Keratinocyte (primary cell): ENCODE data around the gene PPIA. TPM values are rescaled to one million over a fixed set of nuclear protein-coding genes. Genes with fewer than 3 reads are reported as not detected.
"Not testable (repeated sequence)": the region's sequence is repeated elsewhere in the genome, so short reads cannot be mapped to it uniquely, and the experiment has no call there.

Experiments
- DNase-seq: peaks from one replicate; pipeline ENCODE4 v3.0.0-alpha.2; 2011; ENCODE audit warnings: low read depth, missing footprints, low spot score
- FAIRE-seq: peaks from 2 replicates; lab custom pipeline; 2011; peaks lifted over from hg19 to GRCh38; lab: Jason Lieb, UNC
- H2AFZ ChIP-seq: 2 replicates; pipeline ENCODE4 v1.6.0; 2012; ENCODE audit warnings: low read length, control low read depth, inconsistent platforms; ENCODE audit not compliant: control insufficient read depth
- H3K27ac ChIP-seq: 2 replicates; pipeline ENCODE4 v1.5.1; 2011; ENCODE audit warnings: low read length; ENCODE audit not compliant: control insufficient read depth, insufficient read depth
- H3K27me3 ChIP-seq: 3 replicates; pipeline ENCODE4 v1.6.0; 2011; ENCODE audit warnings: low read length; ENCODE audit not compliant: control insufficient read depth, insufficient read depth; ENCODE audit errors: extremely low read depth
- H3K36me3 ChIP-seq, 2 experiments: 2 replicates in 1 of 2; 3 replicates in 1 of 2; pipeline ENCODE4 v1.5.1; 2011; ENCODE audit warnings: low read length in 2 of 2, mild to moderate bottlenecking in 1 of 2; ENCODE audit not compliant: control insufficient read depth in 2 of 2, insufficient read depth in 2 of 2; ENCODE audit errors: extremely low read depth in 1 of 2
- H3K4me1 ChIP-seq: 3 replicates; pipeline ENCODE4 v1.5.1; 2011; ENCODE audit warnings: low read length; ENCODE audit not compliant: control insufficient read depth, insufficient read depth; ENCODE audit errors: extremely low read depth
- H3K4me2 ChIP-seq: 3 replicates; pipeline ENCODE4 v1.6.0; 2011; ENCODE audit warnings: low read depth, low read length; ENCODE audit not compliant: control insufficient read depth, insufficient read depth; ENCODE audit errors: extremely low read depth
- H3K4me3 ChIP-seq, 3 experiments: fragments of 200-600 bp in 1 of 3; sonication (generic) in 1 of 3; 2 replicates in 2 of 3; 3 replicates in 1 of 3; pipeline ENCODE4 v1.5.1; 2011 to 2016; ENCODE audit warnings: low read length in 3 of 3, mild to moderate bottlenecking in 3 of 3, control low read depth in 2 of 3, inconsistent platforms in 1 of 3, low read depth in 1 of 3, mixed read lengths in 1 of 3, mixed run types in 1 of 3, moderate library complexity in 1 of 3; ENCODE audit not compliant: control insufficient read depth in 2 of 3, insufficient read depth in 2 of 3; ENCODE audit errors: extremely low read depth in 1 of 3
- H3K79me2 ChIP-seq: 2 replicates; pipeline ENCODE4 v1.6.0; 2012; ENCODE audit warnings: low read length; ENCODE audit not compliant: control insufficient read depth, insufficient read depth
- H3K9ac ChIP-seq: 3 replicates; pipeline ENCODE4 v1.6.0; 2011; ENCODE audit warnings: low read length; ENCODE audit not compliant: control insufficient read depth, insufficient read depth; ENCODE audit errors: extremely low read depth
- H3K9me1 ChIP-seq: 3 replicates; pipeline ENCODE4 v1.6.0; 2011; ENCODE audit warnings: low read length; ENCODE audit not compliant: control insufficient read depth, insufficient read depth; ENCODE audit errors: extremely low read depth
- H3K9me3 ChIP-seq: 2 replicates; pipeline ENCODE4 v1.5.1; 2012; ENCODE audit warnings: low read depth, low read length; ENCODE audit not compliant: control insufficient read depth
- H4K20me1 ChIP-seq: 3 replicates; pipeline ENCODE4 v1.6.0; 2011; ENCODE audit warnings: low read length; ENCODE audit not compliant: control insufficient read depth, insufficient read depth; ENCODE audit errors: extremely low read depth
- EZH2 ChIP-seq: IDR thresholded peaks from one replicate; pipeline ENCODE4 v1.6.1; 2012; ENCODE audit warnings: inconsistent platforms, mild to moderate bottlenecking, low read length, moderate library complexity
- dilution Hi-C: fragments of 300-500 bp; cut with MboI; formaldehyde crosslinking; loops from one replicate; pipeline ENCODE4 v1.7.0; 2020; ENCODE audit warnings: low sequenced_read_pairs; ENCODE audit not compliant: extremely low pct_ligation_motif_present
- polyA plus RNA-seq, 5 experiments: library from polyadenylated mRNA; depleted of rRNA in 3 of 5; stranded (reverse) in 3 of 5; stranded (forward) in 1 of 5; unstranded in 1 of 5; fragments of >200 nt; gene quantifications; 1 replicate in 1 of 5; 2 replicates in 3 of 5; 3 replicates in 1 of 5; pipeline versions ENCODE4 v1.2.1 to v1.2.3, GENCODE V29; 2011 to 2012; ENCODE audit warnings: missing spikeins in 2 of 5, low read depth in 1 of 5, low replicate concordance in 1 of 5
- TF ChIP-seq, protein P1 (sequence below), 3 experiments: IDR thresholded peaks in 1 of 3; conservative IDR thresholded peaks in 1 of 3; optimal IDR thresholded peaks in 1 of 3; 2 replicates in 2 of 3; 3 replicates in 1 of 3; pipeline versions ENCODE3 to v1.5.1; 2011; ENCODE audit warnings: low read length in 3 of 3, mild to moderate bottlenecking in 3 of 3, moderate library complexity in 2 of 3, control low read depth in 1 of 3, inconsistent platforms in 1 of 3; ENCODE audit not compliant: insufficient read depth in 2 of 3; ENCODE audit errors: extremely low read depth in 1 of 3

PPIA gene
- polyA plus RNA-seq, 1 donor (not counting 4 experiments of a cell fraction or from before 2014, with no cell fraction given), result 6,965 TPM

DNA sequence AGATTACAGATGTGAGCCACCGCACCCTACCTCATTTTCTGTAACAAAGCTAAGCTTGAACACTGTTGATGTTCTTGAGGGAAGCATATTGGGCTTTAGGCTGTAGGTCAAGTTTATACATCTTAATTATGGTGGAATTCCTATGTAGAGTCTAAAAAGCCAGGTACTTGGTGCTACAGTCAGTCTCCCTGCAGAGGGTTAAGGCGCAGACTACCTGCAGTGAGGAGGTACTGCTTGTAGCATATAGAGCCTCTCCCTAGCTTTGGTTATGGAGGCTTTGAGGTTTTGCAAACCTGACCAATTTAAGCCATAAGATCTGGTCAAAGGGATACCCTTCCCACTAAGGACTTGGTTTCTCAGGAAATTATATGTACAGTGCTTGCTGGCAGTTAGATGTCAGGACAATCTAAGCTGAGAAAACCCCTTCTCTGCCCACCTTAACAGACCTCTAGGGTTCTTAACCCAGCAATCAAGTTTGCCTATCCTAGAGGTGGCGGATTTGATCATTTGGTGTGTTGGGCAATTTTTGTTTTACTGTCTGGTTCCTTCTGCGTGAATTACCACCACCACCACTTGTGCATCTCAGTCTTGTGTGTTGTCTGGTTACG is 6.0 kb downstream of the PPIA start:
- no peak overlapping the region for H3K4me3 ChIP-seq
- no peak overlapping the region for H2AFZ ChIP-seq
- dilution Hi-C loops, result no loop called here
- TF ChIP-seq, protein P1, sequence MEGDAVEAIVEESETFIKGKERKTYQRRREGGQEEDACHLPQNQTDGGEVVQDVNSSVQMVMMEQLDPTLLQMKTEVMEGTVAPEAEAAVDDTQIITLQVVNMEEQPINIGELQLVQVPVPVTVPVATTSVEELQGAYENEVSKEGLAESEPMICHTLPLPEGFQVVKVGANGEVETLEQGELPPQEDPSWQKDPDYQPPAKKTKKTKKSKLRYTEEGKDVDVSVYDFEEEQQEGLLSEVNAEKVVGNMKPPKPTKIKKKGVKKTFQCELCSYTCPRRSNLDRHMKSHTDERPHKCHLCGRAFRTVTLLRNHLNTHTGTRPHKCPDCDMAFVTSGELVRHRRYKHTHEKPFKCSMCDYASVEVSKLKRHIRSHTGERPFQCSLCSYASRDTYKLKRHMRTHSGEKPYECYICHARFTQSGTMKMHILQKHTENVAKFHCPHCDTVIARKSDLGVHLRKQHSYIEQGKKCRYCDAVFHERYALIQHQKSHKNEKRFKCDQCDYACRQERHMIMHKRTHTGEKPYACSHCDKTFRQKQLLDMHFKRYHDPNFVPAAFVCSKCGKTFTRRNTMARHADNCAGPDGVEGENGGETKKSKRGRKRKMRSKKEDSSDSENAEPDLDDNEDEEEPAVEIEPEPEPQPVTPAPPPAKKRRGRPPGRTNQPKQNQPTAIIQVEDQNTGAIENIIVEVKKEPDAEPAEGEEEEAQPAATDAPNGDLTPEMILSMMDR (optimal IDR thresholded peaks at IDR 0.05 in 1 of 3, IDR thresholded peaks at IDR 0.05 in 1 of 3, conservative IDR thresholded peaks at IDR 0.05 in 1 of 3; ENCODE audit: extremely low read depth in 1 of 3, insufficient read depth in 2 of 3, low read length in 3 of 3), result no peak
- no peak for TF ChIP-seq EZH2
- no peak for FAIRE-seq
- peak overlapping the region; percentile 59 for H3K27ac ChIP-seq
- no peak overlapping the region for H3K4me2 ChIP-seq
- H3K27me3 ChIP-seq, result no peaks in the 10 kb centered on the region
- peaks cover 30% of the 10 kb centered on the region for H3K79me2 ChIP-seq
- peaks cover 3% of the 10 kb centered on the region for H3K9me1 ChIP-seq
- peaks cover 23% of the 10 kb centered on the region for H3K4me1 ChIP-seq
- peaks cover 44% of the 10 kb centered on the region for H4K20me1 ChIP-seq
- no peak for DNase-seq
- H3K36me3 ChIP-seq, result peaks cover 20 to 44% of the 10 kb centered on the region in 2 experiments
- H3K9ac ChIP-seq, result no peak overlapping the region
- H3K9me3 ChIP-seq, result no peaks in the 10 kb centered on the region

DNA sequence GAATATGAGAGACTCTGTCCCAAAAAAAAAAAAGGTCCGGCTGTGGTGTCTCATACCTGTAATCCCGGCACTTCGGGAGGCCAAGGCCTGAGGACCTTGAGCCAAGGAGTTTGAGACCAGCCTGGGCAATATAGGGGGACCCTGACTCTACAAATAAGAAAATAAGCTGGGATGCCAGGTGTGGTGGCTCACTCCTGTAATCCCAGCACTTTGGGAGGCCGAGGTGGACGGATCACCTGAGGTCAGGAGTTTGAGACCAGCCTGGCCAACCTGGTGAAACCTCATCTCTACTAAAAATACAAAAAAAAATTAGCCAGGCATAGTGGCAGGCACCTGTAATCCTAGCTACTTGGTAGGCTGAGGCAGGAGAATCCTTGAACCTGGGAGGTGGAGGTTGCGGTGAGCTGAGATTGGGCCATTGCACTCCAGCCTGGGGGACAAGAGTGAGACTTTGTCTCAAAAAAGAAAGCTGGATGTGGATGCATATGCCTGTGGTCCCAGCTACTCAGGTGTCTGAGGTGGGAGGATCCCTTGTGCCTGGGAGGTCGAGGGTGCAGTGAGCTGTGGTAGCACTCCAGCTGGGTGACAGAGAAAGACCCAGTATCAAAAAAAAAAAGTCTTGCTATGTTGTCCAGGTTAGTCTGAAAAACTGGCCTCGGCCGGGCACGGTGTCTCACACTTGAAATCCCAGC is 7.5 kb downstream of the PPIA start:
- H3K9me1 ChIP-seq, H2AFZ ChIP-seq, H3K9ac ChIP-seq, H3K4me3 ChIP-seq, H3K9me3 ChIP-seq, H3K27me3 ChIP-seq, DNase-seq, FAIRE-seq, H3K4me2 ChIP-seq, H3K27ac ChIP-seq, dilution Hi-C loops: not testable (repeated sequence)
- Histone ChIP-seq H3K4me1 (peaks cover 16% of the 10 kb centered on the region), H3K79me2 (peaks cover 15% of the 10 kb centered on the region), H4K20me1 (peaks cover 31% of the 10 kb centered on the region), H3K36me3 (peaks cover 17 to 33% of the 10 kb centered on the region in 2 experiments)
